ENCODE results near the gene HDAC5.

Gene HDAC5

GRCh38 chr17:44113382-44113781 lies 10.1 kb downstream of the HDAC5 start:
- Histone ChIP-seq H3K9ac (ENCODE audit: insufficient read length, low read depth) (no peak overlapping the region), H3K27me3 (ENCODE audit: insufficient read depth, insufficient read length) (peaks cover 13% of the 10 kb centered on the region), H3K36me3 (ENCODE audit: insufficient read depth, insufficient read length, low read length) (peaks cover 30% of the 10 kb centered on the region), H3K4me1 (ENCODE audit: insufficient read depth, insufficient read length) (peaks cover 40% of the 10 kb centered on the region), H3K9me3 (ENCODE audit: insufficient read depth, low read length) (no peaks in the 10 kb centered on the region), H3K4me3 (ENCODE audit: insufficient read length, low read depth) (no peak overlapping the region)
- DNase-seq (ENCODE audit: low read depth, low spot score), result no peak
- TF ChIP-seq SUZ12 (IDR thresholded peaks at IDR 0.05; ENCODE audit: extremely low read depth, insufficient read depth, insufficient read length) (no peak), YY1 (IDR thresholded peaks at IDR 0.05; ENCODE audit: insufficient read depth, insufficient read length) (no peak), ZNF274 (IDR thresholded peaks at IDR 0.05; ENCODE audit: low read depth, low read length) (no peak)

DNA sequence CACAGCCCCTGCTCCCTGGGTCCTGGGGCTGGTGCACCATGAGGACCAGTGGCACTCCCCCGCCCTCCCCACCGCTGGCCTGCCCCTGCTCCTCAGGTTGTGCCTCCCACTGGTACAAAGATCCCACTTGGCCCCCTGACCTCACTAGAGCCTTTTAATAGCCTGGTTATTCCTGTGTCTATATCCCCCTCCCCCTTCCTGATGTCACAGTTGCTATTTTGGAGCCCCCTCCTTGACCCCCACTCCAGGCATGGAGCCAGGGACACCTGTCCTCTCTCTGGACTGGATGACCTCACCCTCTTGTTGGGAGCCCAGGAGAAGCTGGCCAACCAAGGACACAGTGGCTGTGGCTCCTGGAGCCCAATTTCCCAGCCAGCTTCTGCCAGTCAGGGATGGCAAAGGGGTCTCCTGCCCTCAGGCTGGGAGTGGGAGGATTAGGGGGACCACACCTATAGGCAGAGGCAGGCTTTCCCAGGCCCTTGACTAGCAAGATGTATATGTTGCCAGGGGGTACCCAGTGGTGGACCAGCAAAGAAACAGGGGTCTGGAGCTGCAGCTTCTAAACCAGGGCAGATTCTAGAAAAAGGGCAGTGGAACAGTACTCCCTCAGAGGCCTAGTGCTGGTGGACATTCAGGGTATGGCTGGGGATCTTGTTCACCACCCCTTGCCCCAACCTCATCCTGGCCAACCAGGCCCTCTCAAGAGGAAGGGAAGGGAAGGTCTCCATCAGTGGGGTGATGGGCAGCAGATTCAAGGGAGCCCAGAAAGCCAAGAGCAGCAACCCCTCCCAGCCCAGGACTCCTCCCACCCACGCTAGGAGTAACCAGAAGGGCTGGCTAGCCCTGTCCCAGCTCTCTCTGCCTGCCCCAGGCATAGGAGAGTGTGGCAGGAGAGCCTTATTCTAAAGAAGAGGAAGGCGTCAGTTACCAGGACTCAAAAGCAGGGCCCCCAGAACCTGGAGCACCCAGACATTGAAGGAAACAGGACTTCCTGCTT lies 10.9 kb downstream of the HDAC5 start:
- Histone ChIP-seq H3K9me3 (ENCODE audit: insufficient read depth, low read length) (no peaks in the 10 kb centered on the region), H3K4me1 (ENCODE audit: insufficient read depth, insufficient read length) (peaks cover 45% of the 10 kb centered on the region), H3K27me3 (ENCODE audit: insufficient read depth, insufficient read length) (peaks cover 18% of the 10 kb centered on the region), H3K36me3 (ENCODE audit: insufficient read depth, insufficient read length, low read length) (peaks cover 30% of the 10 kb centered on the region), H3K9ac (ENCODE audit: insufficient read length, low read depth) (no peak overlapping the region), H3K4me3 (ENCODE audit: insufficient read length, low read depth) (no peak overlapping the region)
- no peak for DNase-seq (ENCODE audit: low read depth, low spot score)
- no peak for TF ChIP-seq ZNF274 (IDR thresholded peaks at IDR 0.05; ENCODE audit: low read depth, low read length)
- no peak for TF ChIP-seq SUZ12 (IDR thresholded peaks at IDR 0.05; ENCODE audit: extremely low read depth, insufficient read depth, insufficient read length)
- no peak for TF ChIP-seq YY1 (IDR thresholded peaks at IDR 0.05; ENCODE audit: insufficient read depth, insufficient read length)

DNA sequence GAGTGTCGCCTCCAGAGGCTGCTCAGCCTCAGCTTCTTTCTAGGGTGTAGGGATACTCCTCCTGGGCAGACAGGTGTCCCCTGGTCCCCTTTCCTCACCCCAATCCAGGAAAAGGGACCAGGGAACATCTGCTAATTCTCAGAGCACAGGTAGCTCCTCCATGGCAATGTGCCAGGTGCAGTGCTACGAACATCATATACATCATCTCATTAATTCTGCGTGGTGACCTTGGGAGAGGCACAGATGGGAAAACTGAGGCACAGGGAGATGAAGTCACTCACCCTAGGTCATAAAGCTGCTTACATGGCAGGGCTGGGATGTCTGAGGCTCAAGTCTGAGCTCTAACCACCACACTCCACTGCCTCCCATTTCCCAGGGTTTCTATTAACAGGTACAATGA lies 11.7 kb downstream of the HDAC5 start:
- TF ChIP-seq YY1 (IDR thresholded peaks at IDR 0.05; ENCODE audit: insufficient read depth, insufficient read length) (no peak), SUZ12 (IDR thresholded peaks at IDR 0.05; ENCODE audit: extremely low read depth, insufficient read depth, insufficient read length) (no peak), ZNF274 (IDR thresholded peaks at IDR 0.05; ENCODE audit: low read depth, low read length) (no peak)
- Histone ChIP-seq H3K4me3 (ENCODE audit: insufficient read length, low read depth) (no peak overlapping the region), H3K36me3 (ENCODE audit: insufficient read depth, insufficient read length, low read length) (peaks cover 26% of the 10 kb centered on the region), H3K27me3 (ENCODE audit: insufficient read depth, insufficient read length) (peaks cover 18% of the 10 kb centered on the region), H3K9me3 (ENCODE audit: insufficient read depth, low read length) (no peaks in the 10 kb centered on the region), H3K4me1 (ENCODE audit: insufficient read depth, insufficient read length) (peaks cover 45% of the 10 kb centered on the region), H3K9ac (ENCODE audit: insufficient read length, low read depth) (peak overlapping the region; percentile 79)
- no peak for DNase-seq (ENCODE audit: low read depth, low spot score)

DNA sequence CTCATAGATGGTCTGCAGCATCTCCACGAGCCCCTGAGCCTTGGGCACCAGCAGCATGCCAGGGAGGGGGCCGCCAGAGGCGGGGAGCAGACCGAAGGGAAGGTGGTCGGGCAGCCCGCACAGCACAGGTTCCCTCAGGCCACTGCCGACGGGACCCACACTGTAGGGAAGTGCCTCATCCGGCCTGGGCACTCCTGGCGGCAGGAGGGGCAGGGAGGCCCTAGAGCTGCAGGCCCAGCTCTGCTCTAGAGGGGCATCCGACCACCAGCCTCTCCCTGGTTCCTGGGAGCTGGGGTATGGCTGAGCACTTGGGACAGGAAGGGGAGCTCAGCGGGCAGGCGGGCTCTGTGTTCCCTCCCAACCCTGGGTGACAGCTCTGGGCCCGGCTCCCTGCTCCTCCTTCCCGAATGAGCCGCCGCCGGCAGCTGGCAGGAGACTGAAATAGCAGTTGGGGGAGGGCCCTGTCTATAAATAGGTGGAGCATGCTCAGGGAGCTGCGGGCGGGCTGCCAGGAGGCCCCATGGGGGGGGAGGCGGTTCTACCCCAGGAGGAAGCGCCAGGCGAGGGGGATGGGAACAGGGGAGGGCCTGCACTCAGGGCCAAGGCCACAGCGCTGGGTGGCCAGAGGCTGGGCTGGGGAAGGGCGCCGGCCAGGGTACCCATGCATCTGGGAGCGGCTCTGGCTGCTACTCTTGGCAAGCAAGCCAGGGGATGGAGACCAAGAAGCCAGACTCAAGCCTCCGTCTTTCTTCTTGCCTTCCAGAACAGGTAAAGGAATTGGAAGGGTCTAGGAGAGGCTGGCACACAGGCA lies 12.4 kb downstream of the HDAC5 start:
- Histone ChIP-seq H3K9me3 (ENCODE audit: insufficient read depth, low read length) (no peaks in the 10 kb centered on the region), H3K4me3 (ENCODE audit: insufficient read length, low read depth) (peak overlapping the region; percentile 29), H3K9ac (ENCODE audit: insufficient read length, low read depth) (peak overlapping the region; percentile 79), H3K36me3 (ENCODE audit: insufficient read depth, insufficient read length, low read length) (peaks cover 20% of the 10 kb centered on the region), H3K4me1 (ENCODE audit: insufficient read depth, insufficient read length) (peaks cover 46% of the 10 kb centered on the region), H3K27me3 (ENCODE audit: insufficient read depth, insufficient read length) (peaks cover 18% of the 10 kb centered on the region)
- no peak for TF ChIP-seq SUZ12 (IDR thresholded peaks at IDR 0.05; ENCODE audit: extremely low read depth, insufficient read depth, insufficient read length)
- no peak for TF ChIP-seq YY1 (IDR thresholded peaks at IDR 0.05; ENCODE audit: insufficient read depth, insufficient read length)
- TF ChIP-seq ZNF274 (IDR thresholded peaks at IDR 0.05; ENCODE audit: low read depth, low read length), result no peak
- DNase-seq (ENCODE audit: low read depth, low spot score), result no peak

DNA sequence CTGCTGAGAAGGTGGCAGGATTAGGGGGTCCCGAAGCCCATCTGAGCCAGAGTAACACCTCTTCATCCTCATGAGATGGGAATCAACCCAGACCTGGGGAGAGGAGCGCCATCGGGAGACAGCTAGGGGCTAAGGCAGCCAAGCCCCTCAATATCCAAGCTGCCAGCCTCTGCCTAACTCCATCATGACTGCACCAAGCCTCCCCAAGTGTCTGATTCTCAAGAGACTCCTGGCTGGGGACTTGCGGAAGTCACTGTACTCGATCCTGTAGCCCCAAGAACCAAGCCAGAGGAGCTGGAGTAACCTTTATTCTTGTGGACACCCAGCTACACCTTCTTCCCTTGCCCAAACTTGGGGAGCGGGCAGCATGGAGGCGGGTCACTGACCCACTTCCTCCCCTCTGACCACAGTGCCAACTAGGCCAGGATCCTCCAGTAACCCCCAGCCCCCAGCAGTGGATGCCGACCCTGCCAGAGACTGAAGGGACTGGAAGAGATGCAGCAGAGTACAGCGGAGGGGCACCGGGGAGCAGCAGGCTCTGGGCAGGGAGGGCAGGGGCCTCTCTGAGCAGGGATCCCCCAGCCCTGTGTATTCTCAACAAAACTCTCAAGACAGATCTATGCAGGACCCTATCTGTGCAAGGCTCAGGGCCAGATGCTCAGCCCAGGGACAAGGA lies 13.3 kb downstream of the HDAC5 start:
- H3K4me1 ChIP-seq (ENCODE audit: insufficient read depth, insufficient read length), result peaks cover 46% of the 10 kb centered on the region
- no peaks in the 10 kb centered on the region for H3K9me3 ChIP-seq (ENCODE audit: insufficient read depth, low read length)
- peaks cover 16% of the 10 kb centered on the region for H3K36me3 ChIP-seq (ENCODE audit: insufficient read depth, insufficient read length, low read length)
- H3K4me3 ChIP-seq (ENCODE audit: insufficient read length, low read depth), result peak overlapping the region; percentile 29
- no peak for TF ChIP-seq YY1 (IDR thresholded peaks at IDR 0.05; ENCODE audit: insufficient read depth, insufficient read length)
- no peak for TF ChIP-seq SUZ12 (IDR thresholded peaks at IDR 0.05; ENCODE audit: extremely low read depth, insufficient read depth, insufficient read length)
- TF ChIP-seq ZNF274 (IDR thresholded peaks at IDR 0.05; ENCODE audit: low read depth, low read length), result no peak
- no peak for DNase-seq (ENCODE audit: low read depth, low spot score)
- H3K9ac ChIP-seq (ENCODE audit: insufficient read length, low read depth), result peak overlapping the region; percentile 79
- peaks cover 20% of the 10 kb centered on the region for H3K27me3 ChIP-seq (ENCODE audit: insufficient read depth, insufficient read length)

DNA sequence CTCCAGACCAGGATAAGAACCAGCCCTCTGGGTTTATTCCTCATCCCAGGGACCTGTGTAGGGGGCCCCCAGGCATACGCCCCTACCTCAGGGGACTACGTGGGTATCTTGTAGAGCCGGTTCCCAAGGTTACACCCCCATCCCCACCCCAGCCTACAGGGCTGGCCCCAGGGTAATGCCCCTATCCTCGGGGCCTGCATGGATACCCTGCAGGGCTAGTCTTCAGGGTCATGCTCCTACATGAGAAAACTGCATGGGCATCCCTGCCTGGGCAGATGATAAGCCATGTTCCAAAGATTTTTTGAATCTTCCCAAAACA lies 14.2 kb downstream of the HDAC5 start:
- Histone ChIP-seq H3K4me1 (ENCODE audit: insufficient read depth, insufficient read length) (peaks cover 49% of the 10 kb centered on the region), H3K9ac (ENCODE audit: insufficient read length, low read depth) (peak overlapping the region; percentile 43), H3K9me3 (ENCODE audit: insufficient read depth, low read length) (no peaks in the 10 kb centered on the region), H3K36me3 (ENCODE audit: insufficient read depth, insufficient read length, low read length) (peaks cover 18% of the 10 kb centered on the region), H3K4me3 (ENCODE audit: insufficient read length, low read depth) (no peak overlapping the region), H3K27me3 (ENCODE audit: insufficient read depth, insufficient read length) (peaks cover 28% of the 10 kb centered on the region)
- TF ChIP-seq ZNF274 (IDR thresholded peaks at IDR 0.05; ENCODE audit: low read depth, low read length) (no peak), YY1 (IDR thresholded peaks at IDR 0.05; ENCODE audit: insufficient read depth, insufficient read length) (no peak), SUZ12 (IDR thresholded peaks at IDR 0.05; ENCODE audit: extremely low read depth, insufficient read depth, insufficient read length) (no peak)
- no peak for DNase-seq (ENCODE audit: low read depth, low spot score)
